GM15510 (cell line): Measurements from ENCODE around the gene DPH6.
A peak's percentile ranks its signal among the peaks of the same experiment; 100 is the strongest.

ENCODE experiments used
- POLR2A ChIP-seq: IDR thresholded peaks from 3 replicates; pipeline ENCODE4 v1.6.1; 2011; ENCODE audit warnings: borderline replicate concordance; ENCODE audit not compliant: insufficient read length; ENCODE audit errors: extremely low read depth

Gene DPH6, protein sequence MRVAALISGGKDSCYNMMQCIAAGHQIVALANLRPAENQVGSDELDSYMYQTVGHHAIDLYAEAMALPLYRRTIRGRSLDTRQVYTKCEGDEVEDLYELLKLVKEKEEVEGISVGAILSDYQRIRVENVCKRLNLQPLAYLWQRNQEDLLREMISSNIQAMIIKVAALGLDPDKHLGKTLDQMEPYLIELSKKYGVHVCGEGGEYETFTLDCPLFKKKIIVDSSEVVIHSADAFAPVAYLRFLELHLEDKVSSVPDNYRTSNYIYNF

DNA sequence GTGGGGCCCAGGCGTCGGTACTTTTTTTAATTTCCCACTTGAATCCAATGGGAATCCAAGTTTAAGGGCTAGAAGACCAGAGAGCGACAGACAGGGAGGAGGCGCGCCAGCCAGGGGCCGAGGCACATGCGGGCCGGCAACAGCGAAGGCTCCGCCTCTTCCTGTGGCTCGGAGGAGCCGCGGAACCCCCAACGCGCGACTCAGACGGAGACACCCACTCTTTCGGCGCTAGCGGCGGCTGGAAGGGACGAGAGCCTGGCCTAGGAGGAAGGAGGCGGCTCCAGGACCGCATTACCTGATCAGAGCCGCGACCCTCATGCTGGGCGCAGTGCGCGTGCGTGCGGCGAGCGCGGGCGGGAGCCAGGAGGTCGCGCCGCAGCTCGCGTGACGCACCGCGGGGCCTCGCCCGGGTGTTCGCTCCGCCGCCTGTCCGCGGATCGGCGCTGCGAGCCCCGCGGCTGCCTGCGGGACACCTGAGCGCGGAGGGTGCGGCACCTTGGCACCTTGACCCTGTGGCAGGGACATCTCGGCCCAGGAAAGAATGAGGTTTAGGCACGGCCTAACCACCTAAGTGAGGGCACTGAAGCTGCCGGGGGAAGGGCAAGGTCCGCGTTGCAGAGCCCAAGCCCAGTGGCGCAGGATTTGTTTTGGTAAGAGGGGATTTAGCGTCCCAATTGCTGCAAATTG, at the start of gene DPH6:
TSS of gene DPH6 (minus strand) at position 342 of the 687 bp plus-strand sequence. CDS start at position 318, 24 bp downstream.
- peak; percentile 77 for TF ChIP-seq POLR2A

DNA sequence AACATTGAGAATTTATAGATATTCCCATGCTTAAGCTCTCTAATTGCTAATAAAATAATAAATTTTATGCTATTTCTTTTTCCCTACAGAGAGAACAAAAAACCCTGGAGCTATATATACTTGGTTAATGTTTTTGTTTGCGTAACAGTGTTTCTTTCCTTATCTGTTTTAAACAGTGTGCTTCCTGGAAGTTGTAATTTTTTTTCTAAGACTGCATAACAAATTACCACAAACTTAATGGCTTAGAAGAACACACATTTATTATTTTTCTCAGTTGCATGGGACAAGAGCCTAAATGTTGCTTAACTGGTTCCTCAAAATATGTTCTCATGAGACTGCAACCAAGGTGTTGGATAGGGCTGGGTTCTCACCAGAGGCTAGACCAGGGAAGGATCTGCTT, 49.7 kb upstream of the DPH6 start:
- no peak for TF ChIP-seq POLR2A

DNA sequence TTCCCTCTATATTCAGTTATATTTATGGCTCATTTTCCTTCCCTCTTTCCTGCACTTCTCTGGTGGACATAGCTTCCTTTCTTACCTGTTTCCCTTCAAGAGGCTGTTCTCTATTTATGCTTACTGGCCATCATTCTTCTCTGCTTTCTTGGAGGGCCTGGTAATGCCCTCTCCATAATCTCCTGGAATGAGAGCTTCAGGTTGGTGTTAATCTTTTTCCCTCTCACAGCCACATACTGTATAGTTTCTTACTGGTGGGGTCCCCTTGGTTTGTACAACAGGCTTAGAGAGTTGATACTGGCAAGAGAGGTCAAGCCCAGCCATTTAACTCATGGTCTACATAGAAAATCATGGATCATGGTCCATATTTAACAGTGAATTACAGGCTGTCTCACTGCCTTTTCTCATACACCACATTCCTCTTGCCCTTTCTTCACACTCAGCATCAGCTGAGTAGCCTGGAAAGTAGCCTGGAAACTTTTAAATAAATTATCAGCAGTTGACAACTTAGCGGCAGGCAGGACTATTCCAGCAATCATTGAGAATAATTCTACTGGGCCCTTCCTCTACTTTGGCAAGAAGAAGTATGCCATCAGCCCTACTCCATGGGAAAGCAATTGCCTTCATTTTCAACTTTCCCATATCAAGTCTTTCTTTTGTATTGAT, 38.0 kb upstream of the DPH6 start:
- TF ChIP-seq POLR2A, result no peak

DNA sequence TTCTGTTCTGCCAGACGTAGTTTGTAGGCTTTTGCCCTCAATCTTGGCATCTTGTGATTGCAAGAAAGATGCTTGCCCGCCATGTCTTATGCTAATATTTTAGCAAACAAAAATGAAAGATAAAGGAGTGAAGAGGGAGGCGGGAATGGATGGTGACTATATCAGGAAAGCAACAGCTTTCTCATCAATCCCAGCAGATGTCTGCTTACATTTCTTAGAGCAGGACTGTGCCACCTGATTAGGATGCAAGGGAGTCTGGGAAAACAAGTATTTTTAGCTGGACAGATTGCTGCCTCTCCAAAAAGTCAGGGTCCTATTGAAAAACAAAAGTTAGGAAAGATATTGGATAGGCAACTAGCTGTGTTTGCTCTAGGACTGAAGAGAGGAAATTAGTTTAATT, 34.6 kb upstream of the DPH6 start:
- no peak for TF ChIP-seq POLR2A

DNA sequence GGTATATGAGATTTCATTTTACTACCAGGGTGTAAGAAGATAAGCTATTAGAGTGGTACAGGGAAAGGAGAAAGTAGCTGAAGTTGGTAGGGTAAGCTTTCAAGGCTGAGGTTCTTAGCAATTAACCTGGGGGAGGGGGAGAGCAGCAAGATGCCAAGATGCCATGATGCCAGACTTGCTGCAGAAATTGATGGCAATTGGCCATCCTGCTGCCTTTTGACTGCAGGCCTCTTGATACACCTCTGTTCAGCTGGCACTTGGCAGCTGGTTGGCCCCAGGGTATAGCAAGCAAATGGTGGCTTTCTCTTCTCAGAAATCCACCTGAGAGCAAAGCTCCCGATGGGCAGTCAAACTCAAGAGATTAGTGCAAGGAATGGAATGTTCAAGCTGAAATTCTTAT, 21.4 kb upstream of the DPH6 start:
- TF ChIP-seq POLR2A, result no peak

DNA sequence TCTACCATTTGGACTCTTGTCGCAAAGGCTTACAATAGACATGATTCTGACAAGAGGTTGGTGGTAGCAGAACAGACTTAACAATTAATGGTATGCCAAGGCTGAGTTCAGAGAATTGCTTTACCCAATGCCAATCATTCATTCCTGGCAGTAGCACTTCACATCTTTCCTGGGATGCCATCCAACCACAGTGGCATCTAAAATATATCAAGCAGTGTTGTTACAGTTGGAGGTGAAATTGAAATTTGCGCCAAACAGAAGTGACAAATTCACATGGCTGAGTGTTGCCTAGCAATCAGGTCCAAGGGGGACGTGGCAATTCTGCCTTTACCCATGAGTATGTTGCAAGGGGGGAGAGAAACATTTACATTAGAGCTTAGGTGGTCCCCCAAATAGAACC, 21.0 kb upstream of the DPH6 start:
- TF ChIP-seq POLR2A, result no peak

DNA sequence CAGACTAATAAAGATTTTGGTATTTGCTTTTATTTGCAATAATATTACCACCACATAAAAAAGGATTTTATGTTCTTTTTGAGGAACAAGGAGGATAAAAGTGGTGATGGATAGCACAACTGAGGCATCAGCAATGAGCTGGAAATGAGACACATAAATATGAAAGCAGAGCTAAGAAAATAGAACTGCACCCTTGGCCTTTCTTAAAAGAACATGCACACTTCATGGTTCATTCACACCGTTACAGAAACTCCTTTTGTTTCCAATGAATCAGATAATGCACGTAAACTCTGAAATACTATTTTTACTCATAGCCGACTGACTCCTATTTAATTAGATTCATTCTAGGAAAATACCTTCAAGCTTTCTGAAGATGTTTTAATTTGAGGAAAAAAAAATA, 19.9 kb upstream of the DPH6 start:
- TF ChIP-seq POLR2A, result no peak

DNA sequence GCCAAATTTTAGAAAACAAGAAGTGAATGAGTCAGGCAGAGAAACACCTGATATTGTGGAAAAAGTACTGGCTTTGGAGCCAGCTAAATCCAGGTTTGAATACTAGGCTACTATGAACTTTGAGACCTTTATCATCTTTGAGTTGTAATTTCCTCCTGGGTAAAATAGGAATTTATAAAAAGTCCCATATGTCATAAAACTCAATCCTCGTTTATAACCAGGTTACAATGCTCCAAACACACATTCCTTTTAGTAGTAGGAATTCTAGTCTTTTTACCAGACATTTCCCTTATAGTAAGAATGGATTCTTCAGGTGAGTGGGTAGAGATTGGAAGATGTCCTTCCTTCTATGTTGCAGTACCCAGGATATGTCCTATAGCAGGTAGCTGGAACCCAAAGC, 16.7 kb upstream of the DPH6 start:
- TF ChIP-seq POLR2A, result no peak

DNA sequence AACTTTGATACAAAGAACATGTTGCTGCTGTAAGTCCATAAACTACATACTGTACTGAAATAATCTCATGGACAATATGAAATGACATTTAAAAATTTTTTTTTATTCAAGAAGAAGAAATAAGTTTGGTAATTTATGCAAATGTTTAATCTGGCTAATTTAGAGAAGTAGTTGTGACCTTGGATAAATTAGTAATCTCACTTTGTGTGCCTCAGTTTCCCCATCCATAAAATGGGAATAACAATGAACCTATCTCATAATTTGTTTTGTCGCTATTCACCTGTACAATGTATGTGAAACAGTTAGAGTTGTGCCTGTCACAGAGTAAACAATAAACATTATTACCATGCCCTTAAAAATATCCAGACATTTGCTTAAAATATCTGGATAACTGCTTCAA, 15.3 kb upstream of the DPH6 start:
- no peak for TF ChIP-seq POLR2A

DNA sequence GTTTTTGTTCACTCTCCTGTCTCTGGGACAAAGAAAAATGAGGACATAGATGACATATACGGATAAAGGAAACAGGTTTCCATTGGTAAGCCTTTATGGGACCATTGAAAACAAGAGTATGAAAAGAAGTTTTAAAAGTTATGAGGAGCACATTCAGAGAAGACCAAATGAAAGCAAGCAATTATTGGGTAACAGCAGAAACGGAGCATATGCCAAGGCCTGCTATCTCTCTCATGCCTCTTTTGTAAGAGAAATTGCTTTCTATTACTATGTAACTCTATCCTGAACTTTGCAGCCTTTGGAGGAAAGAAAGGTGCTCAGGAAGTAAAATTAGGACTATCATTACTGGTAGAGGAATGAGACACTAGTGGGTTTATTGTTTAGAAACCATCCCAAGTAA, 14.9 kb upstream of the DPH6 start:
- TF ChIP-seq POLR2A, result no peak

DNA sequence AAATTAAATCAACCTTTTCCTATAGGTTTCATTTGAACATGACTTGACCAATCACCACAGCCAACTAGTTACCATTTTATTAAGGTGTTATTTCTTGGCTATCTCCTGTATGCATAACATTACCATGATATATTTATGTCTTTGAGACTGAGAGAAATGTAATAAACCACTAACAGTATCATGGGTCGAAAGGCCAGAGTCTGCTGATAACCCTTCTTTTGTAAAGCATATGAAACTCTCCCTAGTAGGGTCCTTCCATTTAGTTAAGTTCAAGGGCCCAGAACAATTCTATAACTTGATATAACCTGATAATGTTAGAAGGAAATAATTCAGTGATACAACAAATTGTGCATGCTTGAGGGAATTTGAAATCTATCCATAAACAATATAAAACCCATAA, 14.3 kb upstream of the DPH6 start:
- no peak for TF ChIP-seq POLR2A

DNA sequence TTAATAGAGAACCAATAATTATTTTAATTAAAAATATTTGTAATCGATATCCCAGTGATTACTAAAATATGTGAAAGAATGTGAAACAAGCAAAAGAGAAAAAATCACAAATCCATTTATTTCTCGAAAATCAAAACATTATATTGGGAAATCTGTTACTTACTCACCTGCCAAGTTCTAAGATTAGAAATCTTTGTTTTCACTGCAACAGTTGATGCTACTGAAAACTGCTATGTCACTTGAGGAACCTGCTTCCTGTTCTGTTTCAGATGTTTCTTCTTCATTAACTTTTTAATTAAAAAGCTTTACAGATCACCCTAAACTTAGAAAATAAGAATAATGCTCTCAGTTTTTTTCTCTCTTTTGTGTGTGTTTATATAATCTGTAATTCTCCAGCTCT, 13.7 kb upstream of the DPH6 start:
- TF ChIP-seq POLR2A, result no peak

DNA sequence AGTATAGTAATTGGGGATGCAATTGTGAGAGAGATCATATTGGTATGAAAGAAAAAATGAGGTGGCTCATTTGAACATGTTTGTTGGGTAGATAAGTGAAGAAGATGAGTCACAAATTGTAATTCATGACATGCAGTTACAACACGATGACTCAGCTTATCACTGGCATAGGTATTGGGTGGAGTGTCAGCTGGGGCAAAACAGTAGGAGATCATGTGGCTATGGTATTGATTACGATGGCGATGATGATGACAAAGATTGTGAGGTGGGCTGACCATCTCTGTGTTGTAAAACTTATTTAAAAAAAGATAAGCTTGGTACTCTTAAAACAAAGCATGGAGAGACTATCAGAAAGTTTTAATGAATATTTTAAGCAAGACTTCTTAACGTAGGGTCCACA, 11.6 kb upstream of the DPH6 start:
- TF ChIP-seq POLR2A, result no peak

DNA sequence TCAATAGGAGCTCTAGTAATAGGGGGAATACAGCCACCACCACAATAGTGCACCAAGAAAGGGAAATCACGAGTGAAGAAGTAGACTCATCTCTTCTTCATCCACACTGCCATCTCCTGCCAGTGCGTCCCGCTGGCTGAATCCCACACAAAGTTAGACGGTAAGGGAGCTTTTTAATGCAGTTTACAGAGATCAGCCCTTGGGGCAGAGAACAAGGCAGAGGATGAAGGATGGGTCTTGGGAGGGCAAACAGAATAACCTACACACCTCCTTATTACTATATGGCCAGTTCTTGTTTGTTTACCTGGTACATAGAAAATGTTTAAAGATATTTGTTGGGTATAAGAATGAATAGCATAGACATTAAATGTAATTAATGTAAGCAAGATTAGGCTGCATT, 11.0 kb upstream of the DPH6 start:
- no peak for TF ChIP-seq POLR2A

DNA sequence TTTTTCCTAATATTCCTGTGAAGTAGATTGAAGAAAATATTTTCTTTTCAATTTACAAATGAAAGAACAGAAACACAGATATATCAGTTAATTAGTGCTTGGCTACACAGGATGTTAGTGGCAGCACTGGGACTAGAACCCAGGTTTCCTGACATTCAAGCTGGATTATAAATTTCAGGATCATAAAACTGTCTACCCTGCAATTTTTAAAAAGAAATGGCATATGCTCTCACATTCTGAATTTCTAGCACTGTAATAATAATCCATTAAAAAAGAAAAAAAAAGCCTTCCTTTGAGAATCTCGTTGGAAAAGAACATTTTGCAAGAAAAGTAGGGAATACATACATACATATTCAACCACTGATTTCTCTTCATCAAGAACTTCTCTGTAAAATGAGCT, 9.3 kb upstream of the DPH6 start:
- TF ChIP-seq POLR2A, result no peak

DNA sequence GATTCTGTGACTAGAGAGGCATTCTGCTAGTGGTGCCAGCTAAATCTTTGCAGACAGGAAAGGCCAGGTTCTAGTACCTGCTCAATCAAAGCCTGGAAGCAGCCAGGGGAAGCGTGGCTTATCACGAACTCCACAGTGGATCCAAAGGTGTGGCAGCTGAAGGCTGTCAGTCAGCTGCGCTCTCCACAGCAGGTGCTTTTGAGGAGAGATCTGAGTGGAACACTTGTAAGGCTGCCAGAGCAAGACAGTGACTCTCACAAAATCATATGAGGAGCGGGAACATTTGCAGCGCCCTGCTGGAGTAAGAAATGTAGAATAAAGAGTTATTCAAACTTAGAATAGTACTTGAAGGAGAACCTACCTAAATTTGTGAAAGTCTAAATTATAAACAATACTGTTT, 5.0 kb upstream of the DPH6 start:
- no peak for TF ChIP-seq POLR2A
